ENCODE results near the gene RAET1G.

The RAET1G gene

DNA sequence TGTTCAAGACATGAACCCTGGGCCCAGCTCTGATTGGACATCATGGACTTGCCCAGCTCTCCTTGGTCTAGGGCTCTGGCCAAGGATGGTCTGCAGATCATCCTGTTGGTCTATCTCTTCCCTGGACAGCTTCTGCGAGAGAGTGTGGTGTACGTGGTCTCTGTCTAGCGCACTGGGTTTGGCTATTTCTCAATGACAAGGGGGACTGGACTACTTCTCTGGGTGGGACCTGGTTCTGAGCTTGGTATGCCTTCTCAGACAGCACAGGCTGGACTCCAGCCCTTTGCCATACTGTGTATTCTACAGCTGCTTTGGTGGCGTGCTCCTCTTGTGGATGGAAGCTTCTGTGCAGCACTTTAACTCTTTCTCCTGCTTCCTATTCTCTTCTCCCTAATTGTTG, 16.5 kb downstream of the RAET1G start:
- no peak for ATAC-seq (ENCODE audit: low read depth)

DNA sequence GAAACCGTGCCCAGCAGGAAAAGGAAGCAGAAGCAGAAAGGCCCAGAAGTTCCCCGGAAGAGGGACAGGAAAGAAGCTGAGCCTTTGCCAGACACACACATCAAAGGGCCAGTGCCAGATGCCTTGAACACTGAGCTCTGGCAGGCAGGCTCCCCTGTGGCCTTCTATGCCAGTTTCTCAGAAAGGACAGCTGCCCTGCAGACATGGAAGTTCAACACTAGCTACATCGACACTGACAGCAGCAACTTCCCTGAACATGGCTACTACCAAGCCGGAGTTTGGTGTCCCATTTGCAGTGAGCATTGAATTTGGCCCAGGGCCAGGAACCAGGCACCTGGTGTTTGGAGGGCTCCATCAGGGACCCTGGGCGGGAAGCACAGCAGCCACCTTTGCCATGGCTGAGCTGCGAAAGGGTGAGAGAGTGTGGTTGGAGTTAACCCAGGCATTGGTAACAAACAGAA, 17.0 kb downstream of the RAET1G start:
- Histone ChIP-seq H3K36me3 (ENCODE audit: low read depth) (no peaks in the 10 kb centered on the region), H3K4me1 (ENCODE audit: insufficient read depth, poor library complexity, severe bottlenecking) (peaks cover under 1% of the 10 kb centered on the region), H3K27ac (ENCODE audit: poor library complexity, severe bottlenecking) (no peak overlapping the region), H3K27me3 (ENCODE audit: insufficient read depth, poor library complexity, severe bottlenecking) (no peaks in the 10 kb centered on the region), H3K9me3 (ENCODE audit: severe bottlenecking) (peaks cover 10% of the 10 kb centered on the region), H3K4me3 (ENCODE audit: severe bottlenecking) (no peak overlapping the region)
- ATAC-seq (ENCODE audit: low read depth) (no peak), DNase-seq (ENCODE audit: low spot score) (no peak)
- TF ChIP-seq, protein P1, sequence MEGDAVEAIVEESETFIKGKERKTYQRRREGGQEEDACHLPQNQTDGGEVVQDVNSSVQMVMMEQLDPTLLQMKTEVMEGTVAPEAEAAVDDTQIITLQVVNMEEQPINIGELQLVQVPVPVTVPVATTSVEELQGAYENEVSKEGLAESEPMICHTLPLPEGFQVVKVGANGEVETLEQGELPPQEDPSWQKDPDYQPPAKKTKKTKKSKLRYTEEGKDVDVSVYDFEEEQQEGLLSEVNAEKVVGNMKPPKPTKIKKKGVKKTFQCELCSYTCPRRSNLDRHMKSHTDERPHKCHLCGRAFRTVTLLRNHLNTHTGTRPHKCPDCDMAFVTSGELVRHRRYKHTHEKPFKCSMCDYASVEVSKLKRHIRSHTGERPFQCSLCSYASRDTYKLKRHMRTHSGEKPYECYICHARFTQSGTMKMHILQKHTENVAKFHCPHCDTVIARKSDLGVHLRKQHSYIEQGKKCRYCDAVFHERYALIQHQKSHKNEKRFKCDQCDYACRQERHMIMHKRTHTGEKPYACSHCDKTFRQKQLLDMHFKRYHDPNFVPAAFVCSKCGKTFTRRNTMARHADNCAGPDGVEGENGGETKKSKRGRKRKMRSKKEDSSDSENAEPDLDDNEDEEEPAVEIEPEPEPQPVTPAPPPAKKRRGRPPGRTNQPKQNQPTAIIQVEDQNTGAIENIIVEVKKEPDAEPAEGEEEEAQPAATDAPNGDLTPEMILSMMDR (IDR thresholded peaks at IDR 0.05; ENCODE audit: poor library complexity, severe bottlenecking), result no peak

More for the DNA sequence above, 16.5 kb downstream of the RAET1G start:
- no peak overlapping the region for H3K27ac ChIP-seq (ENCODE audit: poor library complexity, severe bottlenecking)
- no peaks in the 10 kb centered on the region for H3K36me3 ChIP-seq (ENCODE audit: low read depth)
- H3K4me1 ChIP-seq (ENCODE audit: insufficient read depth, poor library complexity, severe bottlenecking), result no peaks in the 10 kb centered on the region
- DNase-seq (ENCODE audit: low spot score), result no peak
- H3K4me3 ChIP-seq (ENCODE audit: severe bottlenecking), result no peak overlapping the region
- TF ChIP-seq, protein P1 (IDR thresholded peaks at IDR 0.05; ENCODE audit: poor library complexity, severe bottlenecking), result no peak
- no peaks in the 10 kb centered on the region for H3K27me3 ChIP-seq (ENCODE audit: insufficient read depth, poor library complexity, severe bottlenecking)
- peaks cover 10% of the 10 kb centered on the region for H3K9me3 ChIP-seq (ENCODE audit: severe bottlenecking)

DNA sequence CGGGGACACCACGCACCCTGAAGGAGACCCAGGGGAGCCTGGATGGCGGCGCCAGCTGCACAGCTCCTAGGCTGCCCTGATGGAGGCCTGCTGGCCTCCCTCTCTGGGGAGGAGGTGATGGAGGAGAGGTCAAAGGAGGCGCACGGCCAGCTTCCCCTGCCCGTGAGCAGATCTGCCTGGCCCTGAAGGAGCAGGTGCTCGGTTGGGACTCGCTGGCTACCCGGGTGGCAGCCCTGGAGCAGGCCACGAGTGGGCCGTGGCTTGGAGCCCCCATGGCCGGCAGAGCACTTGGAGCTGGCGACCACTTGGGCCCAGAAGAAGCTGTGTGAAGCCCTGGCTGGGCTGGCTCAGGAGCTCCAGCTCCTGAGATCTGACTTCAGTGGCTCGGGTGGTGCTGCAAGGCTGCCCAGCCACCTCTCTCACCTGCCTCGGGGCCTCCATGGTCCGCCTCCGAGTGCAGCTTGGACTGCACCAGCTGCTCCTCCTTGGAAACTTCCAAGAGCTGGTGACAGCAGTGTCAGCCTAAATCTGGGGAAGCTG, 17.5 kb downstream of the RAET1G start:
- DNase-seq (ENCODE audit: low spot score) (no peak), ATAC-seq (ENCODE audit: low read depth) (no peak)
- Histone ChIP-seq H3K27ac (ENCODE audit: poor library complexity, severe bottlenecking) (no peak overlapping the region), H3K4me3 (ENCODE audit: severe bottlenecking) (no peak overlapping the region), H3K36me3 (ENCODE audit: low read depth) (no peaks in the 10 kb centered on the region), H3K4me1 (ENCODE audit: insufficient read depth, poor library complexity, severe bottlenecking) (peaks cover 5% of the 10 kb centered on the region), H3K9me3 (ENCODE audit: severe bottlenecking) (peaks cover 10% of the 10 kb centered on the region), H3K27me3 (ENCODE audit: insufficient read depth, poor library complexity, severe bottlenecking) (no peaks in the 10 kb centered on the region)
- TF ChIP-seq, protein P1 (IDR thresholded peaks at IDR 0.05; ENCODE audit: poor library complexity, severe bottlenecking), result no peak

DNA sequence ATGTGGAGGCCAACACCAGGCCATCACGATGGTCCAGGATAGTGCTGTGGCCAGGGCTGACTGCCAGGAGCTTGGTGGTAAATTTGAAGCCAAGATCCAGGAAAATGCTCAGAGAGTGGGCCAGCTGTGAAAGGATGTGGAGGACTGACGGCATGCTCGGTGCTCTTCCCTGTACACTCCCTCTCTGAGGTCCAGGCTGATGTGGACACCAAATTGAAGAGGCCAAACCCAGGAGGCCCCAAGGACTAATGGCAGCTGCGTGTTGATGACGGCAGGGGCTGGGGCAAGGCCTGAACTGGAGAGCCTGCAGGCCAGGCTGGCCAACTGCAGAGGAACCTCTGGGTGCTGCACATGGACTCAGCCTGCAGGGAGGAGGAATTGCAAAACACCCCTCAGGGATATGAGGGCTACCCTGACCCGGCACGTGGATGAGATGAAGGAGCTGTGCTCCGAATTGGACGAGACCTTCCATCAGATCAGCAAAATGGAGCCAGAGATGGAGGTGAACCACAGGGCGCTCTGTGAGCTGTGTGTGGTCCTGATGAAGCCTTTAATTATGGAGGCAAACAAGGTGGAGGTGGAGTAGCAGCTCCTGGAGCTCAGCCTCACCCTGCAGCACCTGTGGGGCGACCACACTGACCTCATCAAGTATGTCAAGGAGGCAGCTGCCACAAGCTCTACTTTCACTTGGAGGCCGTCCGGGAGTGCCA, 18.1 kb downstream of the RAET1G start:
- Histone ChIP-seq H3K36me3 (ENCODE audit: low read depth) (no peaks in the 10 kb centered on the region), H3K9me3 (ENCODE audit: severe bottlenecking) (peaks cover 10% of the 10 kb centered on the region), H3K27me3 (ENCODE audit: insufficient read depth, poor library complexity, severe bottlenecking) (no peaks in the 10 kb centered on the region), H3K4me1 (ENCODE audit: insufficient read depth, poor library complexity, severe bottlenecking) (peaks cover 11% of the 10 kb centered on the region), H3K27ac (ENCODE audit: poor library complexity, severe bottlenecking) (no peak overlapping the region), H3K4me3 (ENCODE audit: severe bottlenecking) (no peak overlapping the region)
- ATAC-seq (ENCODE audit: low read depth) (no peak), DNase-seq (ENCODE audit: low spot score) (no peak)
- TF ChIP-seq, protein P1 (IDR thresholded peaks at IDR 0.05; ENCODE audit: poor library complexity, severe bottlenecking), result no peak
